HG03175 (cell line): ENCODE data around the gene MRPL9.

ENCODE experiments used
- ATAC-seq: cut with Tn5 transposase; IDR thresholded peaks from one replicate; pipeline ENCODE4 v1.9.1; 2021; ENCODE audit warnings: mild to moderate bottlenecking, moderate library complexity; ENCODE audit not compliant: unreplicated experiment

MRPL9 gene

DNA sequence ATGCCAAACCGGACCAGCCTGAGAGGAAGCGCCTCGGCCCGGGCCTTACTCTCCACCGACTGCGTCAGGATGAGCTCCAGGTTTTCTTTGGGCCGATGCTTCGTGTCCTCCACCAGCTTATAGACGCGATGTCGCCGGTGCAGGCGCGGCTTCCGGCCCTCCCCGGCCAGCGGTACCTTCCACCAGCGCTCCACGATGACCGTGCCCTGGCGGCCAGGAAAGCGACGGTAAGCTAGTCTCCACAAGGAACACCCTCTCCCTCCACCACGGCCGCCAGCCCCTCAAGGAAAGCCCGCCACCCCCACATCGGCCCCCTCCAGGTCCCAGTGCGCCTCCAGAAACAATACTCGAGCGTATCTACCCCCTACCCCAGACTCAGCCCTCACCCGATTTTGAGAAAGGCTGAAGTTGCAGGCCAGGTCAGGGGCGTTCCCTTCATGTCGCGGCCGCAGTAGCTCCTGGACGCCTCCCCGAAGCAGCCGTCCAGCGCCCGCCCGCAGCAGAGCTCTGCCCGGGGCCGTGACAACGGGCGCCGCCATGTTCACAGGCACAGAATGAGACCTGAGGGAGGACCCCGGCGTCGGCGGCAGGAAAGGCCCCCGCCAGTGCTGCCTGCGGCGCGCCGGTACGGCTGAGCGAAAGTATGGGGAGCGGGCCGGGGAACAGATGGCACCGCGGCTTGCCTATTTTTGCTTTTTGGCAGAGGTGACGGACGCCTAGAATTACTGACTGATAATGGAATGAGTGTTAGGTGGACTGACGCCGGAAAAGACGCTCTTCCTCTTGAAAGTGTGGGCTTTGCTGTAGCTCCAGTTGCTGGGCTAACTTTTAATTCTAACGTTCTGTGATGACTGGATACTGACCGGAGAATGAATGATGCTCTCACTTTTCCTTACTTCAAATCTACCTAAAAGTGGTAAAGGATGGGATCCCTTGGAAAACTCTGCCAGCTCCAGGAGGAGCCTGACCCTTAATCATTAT, at the start of gene MRPL9:
MRPL9 (minus strand) TSS at position 556 of the 981 bp plus-strand sequence; CDS start at position 539, 17 bp downstream.
- peak; percentile 95 for ATAC-seq

DNA sequence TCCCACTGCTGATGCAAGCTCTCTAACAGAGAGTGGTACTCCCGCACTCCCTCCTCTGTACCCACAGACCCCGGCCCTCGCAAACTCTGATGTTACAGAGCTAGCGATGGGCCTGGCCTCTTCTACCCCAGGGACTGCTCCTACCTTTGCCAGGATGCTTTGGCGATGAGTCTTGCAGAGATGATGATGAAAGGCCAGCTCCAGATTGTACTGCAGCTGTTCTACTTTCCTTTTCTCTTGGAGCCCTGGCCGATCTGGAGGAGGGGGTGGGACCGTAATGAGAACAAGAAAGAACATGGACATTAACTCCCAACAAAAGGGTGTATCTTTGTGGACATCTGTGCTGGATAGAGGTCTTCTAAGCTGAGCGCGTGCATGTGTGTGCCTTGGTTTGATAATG, 47.9 kb upstream of the MRPL9 start:
- ATAC-seq, result no peak

- ATAC-seq, result no peak
Measured at GRCh38 chr1:151809985-151810556, 46.8 kb upstream of the MRPL9 start.

- ATAC-seq, result no peak
Measured at GRCh38 chr1:151809290-151809984, 46.1 kb upstream of the MRPL9 start.

- ATAC-seq, result no peak
Measured at GRCh38 chr1:151807766-151808165, 44.5 kb upstream of the MRPL9 start.

DNA sequence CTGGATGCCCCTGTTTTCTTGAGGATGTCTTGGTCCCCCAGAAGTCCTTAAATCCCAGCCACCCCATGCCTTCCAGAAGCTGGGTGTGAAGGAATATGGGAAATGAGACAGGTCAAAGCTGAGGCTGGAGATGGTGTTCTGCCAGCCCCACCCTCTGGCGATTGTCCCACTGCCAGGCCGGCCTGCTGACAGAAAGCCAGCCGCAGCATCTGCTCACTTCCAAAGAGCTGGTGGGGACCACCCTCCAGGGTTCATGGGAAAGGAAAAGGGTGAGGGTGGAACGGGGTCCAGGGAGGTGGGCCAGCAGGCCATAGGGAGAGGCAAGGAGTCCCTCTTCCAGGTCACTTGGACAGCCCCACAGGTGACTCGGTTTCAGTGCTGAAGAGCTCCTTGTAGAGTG, 43.8 kb upstream of the MRPL9 start:
- ATAC-seq, result no peak

- no peak for ATAC-seq
Measured at GRCh38 chr1:151806170-151806569, 42.9 kb upstream of the MRPL9 start.

DNA sequence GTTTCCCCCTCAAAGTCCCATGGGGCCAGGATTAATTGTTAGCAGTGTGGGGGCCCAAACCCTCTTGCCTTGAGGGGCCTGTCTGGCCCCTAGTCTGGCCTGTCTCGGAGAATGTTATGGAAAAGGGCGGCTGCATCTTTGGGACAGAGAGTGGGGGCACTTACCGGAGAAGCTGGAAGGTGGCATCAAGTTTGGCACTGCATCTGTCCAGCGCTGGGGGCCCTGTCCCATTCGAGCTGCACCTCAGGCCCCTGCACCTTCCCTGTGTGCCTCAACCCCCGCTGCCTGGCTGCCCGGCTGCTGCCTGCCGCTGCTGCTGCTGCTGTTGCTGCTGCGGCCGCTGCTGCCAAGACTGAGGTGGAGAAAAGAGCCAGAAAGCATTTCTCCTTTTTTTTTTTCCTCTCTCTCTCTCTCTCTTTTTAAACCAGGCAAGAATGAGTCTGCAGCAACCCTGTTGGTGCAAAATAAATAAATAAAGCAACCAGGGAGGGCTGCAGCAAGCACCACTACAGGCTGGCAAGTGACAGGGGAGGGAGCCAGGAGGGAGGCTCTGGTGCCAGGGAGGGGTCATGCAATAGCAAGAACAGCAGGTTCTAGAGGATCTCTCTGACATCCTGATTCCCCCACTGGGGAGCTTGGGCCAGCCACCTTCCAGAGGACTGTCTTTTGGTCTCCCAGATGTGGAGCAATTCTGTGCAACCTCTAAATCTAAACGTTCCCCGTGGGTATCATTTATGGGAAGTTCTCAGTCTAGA, 41.9 kb upstream of the MRPL9 start, which contains the start of gene LINGO4:
LINGO4 (minus strand) TSS at position 354 of the 755 bp plus-strand sequence. CDS start 2,715 bp downstream, outside the sequence.
- ATAC-seq, result no peak

DNA sequence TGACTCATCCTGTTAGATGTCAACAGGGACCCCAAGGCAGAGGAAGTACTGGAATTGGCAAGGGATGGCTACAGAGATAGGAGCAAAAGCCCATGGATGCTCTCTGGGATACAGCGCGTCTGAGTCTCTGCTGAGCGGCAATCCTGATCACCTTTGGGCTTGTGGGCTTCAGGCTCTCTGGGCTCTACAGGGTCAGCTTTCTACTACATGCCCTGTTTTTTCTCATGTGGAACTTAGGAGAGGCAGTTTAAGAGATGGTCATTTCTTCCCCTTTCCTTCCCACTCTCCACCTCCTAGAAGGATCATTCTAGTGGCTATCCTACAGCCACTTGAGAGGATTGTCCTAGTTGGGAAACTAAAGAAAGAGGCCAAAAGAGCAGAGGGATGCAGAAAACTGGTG, 40.6 kb upstream of the MRPL9 start:
- ATAC-seq, result no peak

DNA sequence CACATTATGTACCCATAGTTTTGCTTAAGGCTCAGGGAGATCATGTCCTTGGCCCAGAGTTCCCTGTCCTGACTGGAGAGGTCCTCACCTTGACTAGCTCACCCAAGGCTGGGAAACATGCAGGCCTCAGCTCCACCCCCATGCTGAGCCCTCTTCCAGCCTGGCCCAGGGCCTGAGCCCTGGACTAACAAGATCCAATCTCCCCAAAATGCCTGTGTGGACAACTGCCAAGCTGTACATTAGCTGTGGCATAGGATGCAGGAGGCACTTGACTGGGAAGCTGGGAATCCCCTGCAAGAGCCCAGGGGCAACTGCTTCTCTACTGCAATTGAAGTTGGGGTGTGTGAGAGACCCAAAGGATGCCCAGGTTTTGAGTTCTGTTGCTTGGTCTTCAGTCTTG, 39.9 kb upstream of the MRPL9 start:
- ATAC-seq, result no peak

DNA sequence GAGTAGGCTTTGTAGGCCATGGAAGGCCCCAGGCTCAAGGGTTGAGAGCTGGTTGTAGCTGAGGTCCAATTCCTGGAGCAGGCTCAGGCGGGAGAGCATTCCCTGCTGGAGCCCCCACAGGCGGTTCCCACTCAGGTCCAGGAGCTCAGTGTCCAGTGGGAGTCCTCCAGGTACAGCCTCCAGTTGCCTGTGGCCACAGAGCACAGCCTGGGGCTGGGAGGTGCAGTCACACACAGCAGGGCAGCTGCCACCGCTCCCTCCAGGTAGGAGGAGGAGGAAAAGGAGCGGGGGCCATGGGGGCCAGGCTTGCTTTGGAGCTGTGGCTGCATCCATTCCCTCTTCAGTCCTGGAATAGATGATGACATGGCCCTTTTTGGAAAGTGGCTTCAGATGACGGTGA, 39.1 kb upstream of the MRPL9 start:
- no peak for ATAC-seq

DNA sequence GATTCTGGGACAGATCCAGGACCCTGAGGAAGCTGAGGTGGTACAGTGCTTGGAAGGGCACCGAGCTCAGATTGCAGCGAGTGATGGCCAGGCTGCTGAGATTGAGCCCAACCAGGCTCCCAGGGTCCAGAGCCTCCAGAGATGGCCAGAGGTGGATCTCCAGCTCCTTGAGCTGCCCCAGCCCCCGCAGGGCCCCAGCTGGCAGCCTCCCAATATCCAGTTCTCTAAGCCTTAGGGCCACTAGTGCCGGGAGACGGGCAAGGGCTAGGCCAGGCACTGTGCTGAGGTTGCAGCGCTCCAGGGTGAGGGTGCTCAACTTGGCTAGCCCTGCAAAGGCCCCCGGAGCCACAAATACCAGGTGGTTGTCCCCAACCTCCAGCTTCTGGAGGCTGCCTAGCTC, 38.5 kb upstream of the MRPL9 start:
- no peak for ATAC-seq

DNA sequence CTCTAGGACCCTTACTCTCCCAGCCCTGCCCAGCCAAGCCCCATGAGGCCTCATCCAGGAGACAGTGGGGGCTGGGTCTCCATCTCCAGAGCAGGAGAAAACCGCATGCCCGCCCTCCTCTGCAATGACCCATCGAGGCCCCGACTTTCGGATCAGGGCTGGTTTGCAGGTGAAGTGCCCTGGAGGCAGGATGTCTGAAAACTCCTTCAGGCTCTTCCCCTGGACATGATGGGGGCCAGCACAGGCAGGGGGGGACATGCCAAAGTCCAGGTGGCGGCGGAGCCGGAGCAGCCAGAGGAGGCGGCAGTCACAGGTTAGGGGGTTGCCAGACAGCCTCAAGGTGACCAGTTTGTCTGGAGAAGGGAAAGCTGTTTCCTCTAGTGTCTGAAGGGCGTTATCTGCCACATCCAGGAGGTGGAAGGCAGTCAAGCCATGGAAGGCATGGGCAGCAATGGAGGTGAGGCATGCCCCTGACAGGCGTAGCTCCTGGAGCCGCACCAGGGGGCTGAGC, 38.1 kb upstream of the MRPL9 start:
- no peak for ATAC-seq

GRCh38 chr1:151800830-151801229, 37.5 kb upstream of the MRPL9 start:
- ATAC-seq, result no peak

DNA sequence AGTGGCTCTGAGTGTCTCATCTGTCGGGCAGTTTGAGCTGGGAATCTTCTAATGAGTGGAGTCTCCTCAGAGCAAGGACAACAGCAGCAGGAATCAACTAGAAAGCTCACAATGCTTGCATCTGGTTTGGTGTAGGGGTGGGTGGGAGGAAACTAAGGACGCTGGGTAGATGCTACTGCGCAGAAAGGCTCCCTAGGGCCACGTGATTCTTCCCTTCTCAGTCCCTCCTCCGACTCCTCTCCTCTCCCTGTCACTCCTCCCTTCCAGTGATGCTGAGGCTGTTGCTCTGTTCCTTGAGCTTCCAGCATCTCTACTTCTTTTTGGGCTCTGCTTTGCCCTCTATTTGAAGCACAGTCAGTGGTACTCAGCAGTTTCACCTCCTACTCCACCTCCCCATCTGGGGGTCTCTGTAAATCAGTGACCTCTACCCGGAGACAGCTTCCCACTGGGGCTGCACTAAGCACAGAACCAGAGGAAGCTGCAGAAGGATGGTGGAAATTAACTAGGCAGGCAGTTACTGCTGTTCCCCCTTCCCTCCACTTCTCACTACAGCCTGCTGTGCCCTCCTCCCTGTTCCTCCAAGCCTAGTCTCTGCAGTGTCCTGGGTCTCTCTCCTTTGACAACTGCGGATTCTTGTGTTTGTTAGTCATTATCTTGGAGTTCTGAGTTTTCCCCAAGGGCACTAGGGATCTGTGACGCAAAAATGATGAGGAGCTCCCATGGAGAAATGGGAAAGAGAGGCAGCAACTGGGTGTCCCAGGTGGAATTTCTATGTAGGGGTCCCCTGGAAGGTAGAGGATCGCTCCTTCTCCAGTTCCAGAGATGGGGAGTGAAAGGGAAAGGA, 36.1 kb upstream of the MRPL9 start:
- ATAC-seq, result no peak

DNA sequence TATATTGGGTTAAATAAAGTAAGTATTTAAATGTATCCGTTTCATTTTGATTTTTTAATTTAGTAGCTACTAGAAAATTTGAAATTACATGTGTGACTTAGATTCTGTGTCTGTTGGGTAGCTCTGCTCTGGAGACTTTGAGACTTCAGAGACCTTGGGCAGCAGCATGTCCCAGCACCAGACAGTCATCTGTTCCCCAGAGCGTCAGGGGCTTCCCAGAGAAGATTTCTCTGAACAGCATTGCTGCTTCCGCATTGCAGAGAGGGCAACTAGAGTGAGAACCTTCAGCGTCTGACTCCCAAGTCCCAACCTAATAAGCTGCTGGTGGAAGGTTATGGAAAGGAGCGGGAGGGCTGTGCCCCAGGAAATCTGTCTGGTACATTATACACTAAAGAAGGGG, 35.3 kb upstream of the MRPL9 start:
- no peak for ATAC-seq

DNA sequence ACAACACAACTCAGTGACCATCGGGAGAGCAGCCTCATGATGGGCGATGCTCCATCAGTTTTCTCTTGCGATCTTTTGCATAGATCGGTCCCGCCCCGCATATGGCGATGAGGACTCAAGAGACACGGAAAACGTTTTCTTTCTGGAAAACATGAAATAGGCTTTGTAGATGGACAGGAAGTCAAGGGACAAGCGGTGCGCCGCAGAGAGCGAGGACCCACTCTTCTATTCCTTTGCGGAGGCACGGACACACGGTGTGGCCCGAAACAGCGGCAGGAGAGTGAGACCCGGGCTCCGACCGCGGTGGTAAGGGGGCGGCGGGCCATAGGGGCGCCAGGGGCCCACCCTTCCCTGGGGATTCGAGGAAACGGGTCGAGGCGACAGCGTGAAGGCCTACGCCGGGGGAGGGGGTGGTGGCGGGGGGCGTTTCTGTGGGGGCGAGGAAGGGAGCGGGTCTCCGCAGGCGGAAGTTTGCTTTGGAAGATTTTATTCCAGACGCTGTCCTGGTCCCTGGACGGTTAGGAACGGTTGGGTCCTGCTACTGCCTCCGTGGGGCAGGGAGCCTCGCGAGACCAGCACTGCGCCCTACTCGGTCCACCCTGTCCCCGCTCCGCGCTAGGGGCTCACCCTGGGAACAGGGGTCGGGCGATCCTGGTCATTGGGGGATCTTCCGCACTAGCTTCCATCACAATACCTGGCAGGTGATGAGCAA, 27.8 kb upstream of the MRPL9 start:
- ATAC-seq, result no peak

DNA sequence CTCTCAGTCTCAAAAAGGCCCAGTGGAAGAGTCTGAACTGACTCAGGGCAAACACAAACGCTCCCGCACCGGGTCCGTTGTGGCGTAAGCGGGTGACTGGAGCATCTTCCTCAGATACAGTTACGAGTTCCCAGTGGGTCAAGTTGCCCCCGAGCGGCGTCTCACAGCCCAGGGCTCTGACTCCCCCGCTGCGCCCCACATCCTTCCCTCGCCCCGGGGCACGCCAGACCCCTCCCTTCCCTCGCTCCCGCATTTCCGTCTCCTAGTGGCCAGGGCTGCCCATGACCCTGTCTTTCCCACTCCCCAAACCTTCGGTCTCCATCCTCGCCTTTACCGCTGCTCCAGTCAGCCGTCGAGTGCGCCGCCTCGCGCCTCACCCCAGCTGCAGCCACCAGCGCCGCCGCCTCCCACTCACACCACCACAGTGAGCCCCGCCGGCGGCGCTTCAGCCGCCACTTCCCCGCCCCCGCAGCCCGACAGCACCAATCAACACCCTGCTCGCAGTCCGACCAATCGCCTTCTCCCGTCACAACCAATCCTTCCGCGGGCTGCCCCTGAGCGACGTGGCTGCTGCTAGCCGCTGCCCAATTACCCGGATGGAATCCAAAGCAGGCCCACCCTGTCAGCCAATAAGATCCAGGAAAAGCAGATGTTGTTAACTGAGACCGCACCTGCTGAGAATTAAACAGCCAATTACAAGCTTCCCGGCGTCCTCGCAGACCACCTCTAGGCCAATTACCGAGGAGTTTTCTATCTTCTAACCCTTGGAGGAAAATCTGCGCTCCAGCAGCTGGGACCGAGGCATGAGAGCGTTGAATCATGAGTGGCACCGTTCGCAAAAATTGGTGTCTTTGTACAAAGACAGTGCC, 27.0 kb upstream of the MRPL9 start, which contains the start of gene TDRKH:
TDRKH (minus strand) TSS at position 430 of the 869 bp plus-strand sequence. CDS start 7,478 bp downstream, outside the sequence.
- ATAC-seq, result peak; percentile 98
